ENCODE results near the gene FBXO2.

- TF ChIP-seq SP1 (IDR thresholded peaks at IDR 0.05) (no peak), NFRKB (IDR thresholded peaks at IDR 0.05) (no peak), ZNF384 (IDR thresholded peaks at IDR 0.05) (no peak), HDGF (IDR thresholded peaks at IDR 0.05; ENCODE audit: borderline replicate concordance) (no peak), BHLHE40 (IDR thresholded peaks at IDR 0.05; ENCODE audit: borderline replicate concordance) (no peak), L3MBTL2 (conservative IDR thresholded peaks at IDR 0.05) (no peak), CTBP1 (IDR thresholded peaks at IDR 0.05; ENCODE audit: borderline replicate concordance) (no peak), ARNT (IDR thresholded peaks at IDR 0.05) (no peak), FOXA1 (IDR thresholded peaks at IDR 0.05) (no peak), TARDBP (IDR thresholded peaks at IDR 0.05) (no peak), LEF1 (IDR thresholded peaks at IDR 0.05; ENCODE audit: borderline replicate concordance) (no peak)
Observed at GRCh38 chr1:11693024-11693590, 38.9 kb upstream of the FBXO2 start.
